ENCODE data around the gene GOLIM4.

DNA sequence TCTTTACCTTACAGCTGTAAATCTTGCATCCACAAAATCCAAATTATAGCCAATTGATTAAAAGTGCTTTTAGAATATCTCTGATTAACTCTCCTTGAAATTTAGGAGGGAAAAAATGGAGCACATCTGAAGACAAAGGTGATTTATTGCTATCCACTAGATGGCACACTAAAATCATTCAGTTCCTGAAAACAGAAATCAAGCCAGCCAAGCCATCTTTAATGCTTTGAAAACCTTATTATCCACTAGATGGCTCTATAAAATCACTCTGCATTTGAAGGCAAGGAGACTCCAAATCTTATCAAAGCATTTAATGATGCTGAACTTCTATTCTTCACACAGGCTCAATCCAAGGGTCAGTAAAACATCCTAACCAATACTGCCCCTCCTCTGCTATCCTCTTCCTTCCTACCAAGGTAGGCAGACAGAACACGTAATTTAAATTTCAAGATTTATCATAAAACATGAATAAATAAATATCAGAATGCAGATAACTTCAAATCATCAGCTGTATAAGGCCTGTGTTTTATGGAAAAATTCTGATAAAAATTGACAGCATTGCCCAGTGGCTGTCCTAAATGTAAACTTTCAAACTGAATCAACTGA, 48.4 kb downstream of the GOLIM4 start:
- TF ChIP-seq, protein P1, sequence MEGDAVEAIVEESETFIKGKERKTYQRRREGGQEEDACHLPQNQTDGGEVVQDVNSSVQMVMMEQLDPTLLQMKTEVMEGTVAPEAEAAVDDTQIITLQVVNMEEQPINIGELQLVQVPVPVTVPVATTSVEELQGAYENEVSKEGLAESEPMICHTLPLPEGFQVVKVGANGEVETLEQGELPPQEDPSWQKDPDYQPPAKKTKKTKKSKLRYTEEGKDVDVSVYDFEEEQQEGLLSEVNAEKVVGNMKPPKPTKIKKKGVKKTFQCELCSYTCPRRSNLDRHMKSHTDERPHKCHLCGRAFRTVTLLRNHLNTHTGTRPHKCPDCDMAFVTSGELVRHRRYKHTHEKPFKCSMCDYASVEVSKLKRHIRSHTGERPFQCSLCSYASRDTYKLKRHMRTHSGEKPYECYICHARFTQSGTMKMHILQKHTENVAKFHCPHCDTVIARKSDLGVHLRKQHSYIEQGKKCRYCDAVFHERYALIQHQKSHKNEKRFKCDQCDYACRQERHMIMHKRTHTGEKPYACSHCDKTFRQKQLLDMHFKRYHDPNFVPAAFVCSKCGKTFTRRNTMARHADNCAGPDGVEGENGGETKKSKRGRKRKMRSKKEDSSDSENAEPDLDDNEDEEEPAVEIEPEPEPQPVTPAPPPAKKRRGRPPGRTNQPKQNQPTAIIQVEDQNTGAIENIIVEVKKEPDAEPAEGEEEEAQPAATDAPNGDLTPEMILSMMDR (IDR thresholded peaks at IDR 0.05; ENCODE audit: poor library complexity, severe bottlenecking): peak; percentile 99
- TF ChIP-seq, protein P2, sequence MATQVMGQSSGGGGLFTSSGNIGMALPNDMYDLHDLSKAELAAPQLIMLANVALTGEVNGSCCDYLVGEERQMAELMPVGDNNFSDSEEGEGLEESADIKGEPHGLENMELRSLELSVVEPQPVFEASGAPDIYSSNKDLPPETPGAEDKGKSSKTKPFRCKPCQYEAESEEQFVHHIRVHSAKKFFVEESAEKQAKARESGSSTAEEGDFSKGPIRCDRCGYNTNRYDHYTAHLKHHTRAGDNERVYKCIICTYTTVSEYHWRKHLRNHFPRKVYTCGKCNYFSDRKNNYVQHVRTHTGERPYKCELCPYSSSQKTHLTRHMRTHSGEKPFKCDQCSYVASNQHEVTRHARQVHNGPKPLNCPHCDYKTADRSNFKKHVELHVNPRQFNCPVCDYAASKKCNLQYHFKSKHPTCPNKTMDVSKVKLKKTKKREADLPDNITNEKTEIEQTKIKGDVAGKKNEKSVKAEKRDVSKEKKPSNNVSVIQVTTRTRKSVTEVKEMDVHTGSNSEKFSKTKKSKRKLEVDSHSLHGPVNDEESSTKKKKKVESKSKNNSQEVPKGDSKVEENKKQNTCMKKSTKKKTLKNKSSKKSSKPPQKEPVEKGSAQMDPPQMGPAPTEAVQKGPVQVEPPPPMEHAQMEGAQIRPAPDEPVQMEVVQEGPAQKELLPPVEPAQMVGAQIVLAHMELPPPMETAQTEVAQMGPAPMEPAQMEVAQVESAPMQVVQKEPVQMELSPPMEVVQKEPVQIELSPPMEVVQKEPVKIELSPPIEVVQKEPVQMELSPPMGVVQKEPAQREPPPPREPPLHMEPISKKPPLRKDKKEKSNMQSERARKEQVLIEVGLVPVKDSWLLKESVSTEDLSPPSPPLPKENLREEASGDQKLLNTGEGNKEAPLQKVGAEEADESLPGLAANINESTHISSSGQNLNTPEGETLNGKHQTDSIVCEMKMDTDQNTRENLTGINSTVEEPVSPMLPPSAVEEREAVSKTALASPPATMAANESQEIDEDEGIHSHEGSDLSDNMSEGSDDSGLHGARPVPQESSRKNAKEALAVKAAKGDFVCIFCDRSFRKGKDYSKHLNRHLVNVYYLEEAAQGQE (IDR thresholded peaks at IDR 0.05; ENCODE audit: borderline replicate concordance): no peak
- TF ChIP-seq TAF1 (IDR thresholded peaks at IDR 0.05; ENCODE audit: low read depth) (no peak), EZH2 (IDR thresholded peaks at IDR 0.05; ENCODE audit: borderline replicate concordance, insufficient read depth, low read length, poor library complexity, severe bottlenecking) (no peak), SMC3 (conservative IDR thresholded peaks at IDR 0.05; ENCODE audit: poor library complexity) (peak; percentile 98), EP300 (conservative IDR thresholded peaks at IDR 0.05; ENCODE audit: poor library complexity, severe bottlenecking) (no peak), POLR2AphosphoS5 (IDR thresholded peaks at IDR 0.05) (no peak)

Data from neural cell (in vitro differentiated cells).